SKM-1 treated with dmso at 0.1 percent for 144 hours (cell line): ENCODE data around the gene CYP11A1.

Experiments used
- DNase-seq: peaks from one replicate; lab custom pipeline; 2025; ENCODE audit not compliant: unreplicated experiment; lab: John Stamatoyannopoulos, UW

Gene CYP11A1

GRCh38 chr15:74389241-74390048 lies 22.0 kb upstream of the CYP11A1 start:
- DNase-seq: peak; percentile 12

- no peak for DNase-seq
Measured at GRCh38 chr15:74388363-74388951, 21.0 kb upstream of the CYP11A1 start.

GRCh38 chr15:74387621-74388362 lies 20.3 kb upstream of the CYP11A1 start:
- DNase-seq: no peak

GRCh38 chr15:74387141-74387541 lies 19.7 kb upstream of the CYP11A1 start:
- DNase-seq: no peak

GRCh38 chr15:74386496-74387140 lies 19.2 kb upstream of the CYP11A1 start:
- DNase-seq: no peak

GRCh38 chr15:74385733-74386132 lies 18.3 kb upstream of the CYP11A1 start:
- DNase-seq: no peak

DNA sequence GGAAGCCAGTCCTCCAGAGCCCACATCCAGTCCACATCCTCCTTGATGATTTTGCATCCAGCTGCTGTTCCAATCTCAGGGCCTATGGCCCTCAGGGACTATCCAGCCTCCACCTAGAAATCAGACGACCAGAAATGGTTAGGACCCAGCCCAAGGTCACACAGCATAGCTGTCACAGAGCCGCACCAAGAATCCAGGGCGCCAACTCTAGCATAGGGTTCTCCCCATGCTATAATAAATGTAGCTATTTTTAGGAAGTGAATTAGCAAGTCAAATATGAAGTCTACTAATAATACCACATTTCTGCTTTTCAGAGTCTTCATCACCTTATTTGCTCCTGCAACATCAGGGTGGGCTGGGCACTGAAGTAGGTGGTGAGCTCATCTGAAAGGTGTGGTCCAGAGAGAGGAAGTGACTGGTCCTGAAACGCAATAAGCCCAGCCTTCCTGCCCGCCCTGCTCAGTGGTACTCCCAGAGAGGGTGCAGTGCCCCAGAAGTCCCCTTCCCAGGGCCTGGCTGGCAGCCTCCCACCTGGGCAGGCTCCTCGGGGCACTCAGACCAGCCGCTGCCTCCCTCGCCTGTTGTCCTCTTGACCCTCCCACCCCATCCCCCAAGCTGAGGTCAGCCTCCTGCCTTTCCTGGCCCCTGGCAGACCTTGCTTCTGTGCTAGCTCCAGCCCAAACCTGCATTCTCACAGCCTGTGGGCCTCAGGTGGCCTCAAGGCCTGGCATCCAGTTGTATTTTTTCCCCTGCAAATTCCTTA lies 17.6 kb upstream of the CYP11A1 start:
- peak; percentile 63 for DNase-seq

DNA sequence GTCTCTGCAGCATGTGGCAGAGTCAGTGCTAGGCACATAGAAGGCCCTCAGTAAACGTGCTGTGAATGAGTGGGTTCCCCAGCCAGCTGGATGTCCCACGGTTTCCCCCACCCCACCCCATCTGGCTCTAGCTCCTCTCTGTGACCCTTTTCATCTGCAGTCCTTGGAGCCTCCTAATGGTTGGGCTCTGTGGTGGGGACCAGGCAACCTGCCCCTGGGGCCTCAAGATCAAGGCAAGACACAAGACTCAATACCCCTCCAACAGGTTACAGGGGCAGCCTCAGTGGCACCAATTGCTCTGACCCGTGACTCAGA lies 17.1 kb upstream of the CYP11A1 start:
- DNase-seq: no peak

DNA sequence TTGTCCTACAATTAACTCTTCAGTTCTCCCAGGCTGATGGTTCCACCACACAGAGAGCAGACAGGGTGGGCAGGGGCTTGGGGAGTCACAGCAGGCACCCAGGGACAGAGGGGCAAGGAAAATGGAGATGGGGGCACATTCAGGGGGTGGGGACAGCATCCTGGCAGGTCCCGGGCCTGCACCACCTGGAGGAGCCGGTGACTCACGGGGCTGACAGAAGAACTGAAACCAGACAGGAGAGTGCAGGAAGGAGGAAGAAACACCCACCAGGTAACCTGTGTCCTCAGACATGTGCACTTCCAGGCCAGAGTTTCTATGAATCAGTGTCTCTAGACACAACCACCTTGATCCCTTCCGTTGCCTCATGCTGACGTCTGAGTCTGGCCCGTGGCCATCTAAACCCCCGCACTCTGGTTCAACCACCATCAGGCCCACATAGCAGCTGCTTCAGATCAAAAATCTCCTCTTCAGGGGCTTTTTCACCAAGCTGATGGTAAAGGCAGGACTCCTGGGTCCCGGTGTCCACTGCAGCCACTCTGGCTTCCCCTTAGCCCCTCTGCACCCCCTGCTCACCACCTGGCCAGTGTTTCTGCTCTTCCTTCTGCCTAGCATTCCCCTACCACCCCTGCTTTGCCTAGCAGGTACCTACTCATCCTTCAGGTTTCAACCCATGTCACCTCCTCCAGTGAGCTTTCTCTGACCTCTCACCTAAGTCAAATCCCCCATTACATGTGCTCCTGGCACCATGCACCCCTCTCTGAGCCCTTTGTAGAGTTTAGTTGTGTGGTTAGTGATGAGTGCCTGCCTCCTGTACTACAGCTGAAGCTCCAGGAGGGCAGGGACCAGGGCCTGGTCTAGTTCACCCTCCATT lies 16.5 kb upstream of the CYP11A1 start:
- DNase-seq: no peak

DNA sequence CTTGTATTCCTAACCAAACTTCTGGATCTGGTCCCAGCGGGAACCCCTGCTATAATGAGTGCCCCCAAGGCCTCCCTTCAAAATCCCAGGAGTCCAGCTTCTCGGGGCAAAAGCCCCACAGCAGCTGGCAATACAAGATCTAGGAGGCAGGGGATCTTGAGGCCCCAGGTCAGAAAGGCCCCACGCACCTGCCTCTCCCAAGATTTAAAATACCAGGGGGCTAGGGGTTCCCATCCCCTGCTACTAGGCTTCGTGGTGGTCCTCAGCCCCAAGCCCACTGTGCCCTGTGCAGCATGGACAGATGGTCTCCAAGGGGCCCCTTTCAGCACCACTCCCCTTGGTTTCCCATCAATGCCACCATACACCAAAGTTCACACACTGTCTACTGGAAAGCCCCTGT lies 15.8 kb upstream of the CYP11A1 start:
- DNase-seq: no peak

DNA sequence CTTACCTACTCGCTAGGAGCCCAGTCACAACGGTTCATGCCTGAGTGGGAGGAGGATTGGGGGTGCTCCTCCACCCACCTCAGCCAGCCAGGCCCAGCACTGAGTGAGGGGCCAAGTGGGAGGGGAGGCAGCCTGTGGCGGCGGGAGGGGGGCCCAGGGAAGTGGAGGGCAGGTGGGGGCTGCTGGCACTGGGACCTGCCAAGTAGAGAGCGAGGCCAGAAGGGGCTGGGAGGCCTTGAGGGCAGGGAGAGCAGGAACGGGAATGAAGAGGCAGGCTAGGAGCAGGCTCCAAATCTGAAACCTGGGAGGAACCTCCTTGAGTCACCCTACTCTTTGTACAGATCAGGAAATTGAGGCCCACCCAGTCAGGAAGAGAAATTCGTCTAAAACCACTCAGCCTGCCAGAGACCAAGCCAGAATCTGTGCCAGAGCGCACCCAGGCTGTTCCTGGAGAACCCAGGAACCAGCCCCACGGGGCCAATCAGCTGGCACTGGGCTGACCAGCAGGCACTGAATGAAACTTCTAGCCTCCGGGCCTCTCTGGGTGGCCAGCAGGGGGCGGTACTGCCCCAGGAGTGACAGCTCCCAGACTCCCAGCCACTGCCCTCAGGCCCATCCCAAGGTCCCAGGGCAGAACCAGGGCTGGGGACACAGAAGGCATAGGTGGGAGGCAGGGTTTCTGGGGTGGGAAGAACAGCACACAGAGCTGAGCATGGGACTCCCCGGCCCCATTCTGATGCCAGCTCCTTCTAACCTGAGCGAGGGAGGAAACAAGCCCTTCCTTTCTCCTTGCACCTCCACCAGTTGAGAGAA lies 14.8 kb upstream of the CYP11A1 start:
- DNase-seq: peak; percentile 68

GRCh38 chr15:74381481-74381880 lies 14.0 kb upstream of the CYP11A1 start:
- DNase-seq: no peak

GRCh38 chr15:74381190-74381453 lies 13.7 kb upstream of the CYP11A1 start:
- DNase-seq: no peak

DNA sequence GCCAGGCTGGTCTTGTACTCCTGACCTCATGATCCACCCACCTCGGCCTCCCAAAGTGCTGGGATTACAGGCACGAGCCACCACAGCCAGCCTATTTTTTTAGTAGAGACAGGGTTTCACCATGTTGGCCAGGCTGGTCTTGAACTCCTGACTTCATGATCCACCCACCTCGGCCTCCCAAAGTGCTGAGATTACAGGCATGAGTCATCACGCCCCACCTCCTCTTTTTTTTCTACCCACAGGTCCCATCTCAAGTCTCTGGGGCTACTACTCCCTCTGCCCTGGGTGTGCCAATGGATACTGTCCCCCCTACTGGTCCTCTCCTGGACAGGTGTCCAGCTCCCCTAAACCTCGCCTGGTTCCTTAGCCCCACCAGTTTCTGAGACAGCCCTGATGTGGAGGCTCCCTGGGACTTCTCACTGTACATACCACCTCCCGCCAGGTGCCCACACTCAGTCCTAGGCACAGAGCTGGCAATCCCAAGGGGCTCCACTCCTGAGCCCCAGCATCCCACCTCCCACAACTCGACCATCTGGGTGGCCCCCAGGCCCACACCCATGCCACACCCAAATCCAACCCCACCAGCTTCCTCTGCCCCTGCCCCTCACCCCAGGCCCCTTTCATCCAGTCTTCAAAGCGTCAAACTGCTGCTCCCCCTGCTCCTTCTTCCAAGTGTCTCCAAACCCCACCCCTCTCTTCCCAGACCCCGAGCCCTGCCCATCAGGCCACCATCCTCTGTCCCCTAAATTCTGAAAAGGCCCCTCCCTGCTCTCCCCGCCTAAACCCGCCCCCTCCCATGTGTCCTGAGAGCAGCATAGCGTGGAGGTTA lies 13.1 kb upstream of the CYP11A1 start:
- DNase-seq: no peak

GRCh38 chr15:74378848-74379247 lies 11.4 kb upstream of the CYP11A1 start:
- no peak for DNase-seq

GRCh38 chr15:74377831-74378766 lies 10.7 kb upstream of the CYP11A1 start:
- DNase-seq: no peak

- DNase-seq: no peak
Measured at GRCh38 chr15:74376825-74377581, 9.6 kb upstream of the CYP11A1 start.
